ENCODE measurements around the gene KLRD1. TPM values are rescaled to one million over a fixed set of nuclear protein-coding genes. Genes with fewer than 3 reads are reported as not detected.

Gene KLRD1
- total and polyA plus RNA-seq, 2 of the 4 experiments (the other 2 are of a cell fraction) = under 0.01 TPM

GRCh38 chr12:10283027-10283426, 24.6 kb upstream of the KLRD1 start:
- H3K4me1 ChIP-seq (ENCODE audit: control insufficient read depth, insufficient read depth, low read length) = no peaks in the 10 kb centered on the region
- 0% methylated on average over 1 of the region's 4 CpGs; no CpG with 5 or more reads in 1 of the 2 experiments for WGBS, 2 experiments (ENCODE audit: extremely low coverage in 2 of 2, insufficient read length in 1 of 2)
- H3K4me3 ChIP-seq (ENCODE audit: insufficient read depth, low read depth, low read length) = no peak overlapping the region
- no peak overlapping the region for H2BK20ac ChIP-seq (ENCODE audit: low read depth, low read length)
- H3K56ac ChIP-seq (ENCODE audit: extremely low read depth, insufficient read depth, low read length) = no peak overlapping the region
- H3K4ac ChIP-seq (ENCODE audit: low read depth, low read length) = no peak overlapping the region
- no peak overlapping the region for H3K18ac ChIP-seq (ENCODE audit: low read depth, low read length)
- dilution Hi-C loops (cut with HindIII; ENCODE audit: low sequenced_read_pairs, unreplicated experiment) (no loop called here), intact Hi-C loops (cut with micrococcal nuclease) (no loop called here), in situ Hi-C loops (cut with MboI; ENCODE audit: low sequenced_read_pairs) (no loop called here)
- no peak overlapping the region for H4K8ac ChIP-seq (ENCODE audit: low read depth in 2 of 2, low read length in 2 of 2)
- H4K20me1 ChIP-seq (ENCODE audit: insufficient read depth, low read length) = no peaks in the 10 kb centered on the region; the same call in 1 of the 2 replicates
- H3K4me2 ChIP-seq (ENCODE audit: low read depth, low read length) = no peak overlapping the region
- BruUV-seq (replicated peaks) = no TSS peak
- DNase-seq (no peak), ATAC-seq (ENCODE audit: low read depth) (no peak)
- H3K27ac ChIP-seq (ENCODE audit: insufficient read depth, low read length) = no peak overlapping the region
- no peaks in the 10 kb centered on the region for H3K9me3 ChIP-seq (ENCODE audit: control insufficient read depth, insufficient read depth, low read length)
- POLR2A ChIA-PET (ENCODE audit: unreplicated experiment) = no interaction called here
- CTCF ChIA-PET = no interaction called here
- TF ChIP-seq, protein P1, sequence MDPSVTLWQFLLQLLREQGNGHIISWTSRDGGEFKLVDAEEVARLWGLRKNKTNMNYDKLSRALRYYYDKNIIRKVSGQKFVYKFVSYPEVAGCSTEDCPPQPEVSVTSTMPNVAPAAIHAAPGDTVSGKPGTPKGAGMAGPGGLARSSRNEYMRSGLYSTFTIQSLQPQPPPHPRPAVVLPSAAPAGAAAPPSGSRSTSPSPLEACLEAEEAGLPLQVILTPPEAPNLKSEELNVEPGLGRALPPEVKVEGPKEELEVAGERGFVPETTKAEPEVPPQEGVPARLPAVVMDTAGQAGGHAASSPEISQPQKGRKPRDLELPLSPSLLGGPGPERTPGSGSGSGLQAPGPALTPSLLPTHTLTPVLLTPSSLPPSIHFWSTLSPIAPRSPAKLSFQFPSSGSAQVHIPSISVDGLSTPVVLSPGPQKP (IDR thresholded peaks at IDR 0.05; ENCODE audit: borderline replicate concordance, low read depth, low read length) = no peak
- TF ChIP-seq USF2 (IDR thresholded peaks at IDR 0.05; ENCODE audit: low read depth, low read length) (no peak), BHLHE40 (IDR thresholded peaks at IDR 0.05; ENCODE audit: low read depth, low read length) (no peak)
- H3K27me3 ChIP-seq (ENCODE audit: control insufficient read depth, insufficient read depth, low read length) = peaks cover 6% of the 10 kb centered on the region; the same call in 1 of the 2 replicates
- H3K9ac ChIP-seq (ENCODE audit: low read depth, low read length) = no peak overlapping the region
- H2BK120ac ChIP-seq (ENCODE audit: low read depth, low read length) = no peak overlapping the region
- no peak overlapping the region for H4K91ac ChIP-seq (ENCODE audit: insufficient read depth, low read depth, low read length)
- no peak overlapping the region for H2AFZ ChIP-seq (replicated peaks; ENCODE audit: low read length, poor library complexity)
- no peak overlapping the region for H3K14ac ChIP-seq (replicated peaks; ENCODE audit: low read depth, low read length)
- H2BK5ac ChIP-seq (ENCODE audit: low read depth, low read length, poor library complexity, severe bottlenecking) = no peak overlapping the region
- no peak overlapping the region for H2AK5ac ChIP-seq (ENCODE audit: low read depth, low read length)
- no peak overlapping the region for H3K23ac ChIP-seq (ENCODE audit: low read depth, low read length)
- no peaks in the 10 kb centered on the region for H3K36me3 ChIP-seq (ENCODE audit: control insufficient read depth, insufficient read depth, low read length)
- H3K79me1 ChIP-seq (ENCODE audit: low read depth in 1 of 2, low read length in 2 of 2) = no peaks in the 10 kb centered on the region
- H2AK9ac ChIP-seq (replicated peaks; ENCODE audit: low read depth, low read length, poor library complexity) = no peak overlapping the region
- H2BK15ac ChIP-seq (ENCODE audit: low read depth, low read length) = no peak overlapping the region
- no peak overlapping the region for H4K5ac ChIP-seq (ENCODE audit: low read depth, low read length)
- H3K9me1 ChIP-seq (ENCODE audit: insufficient read depth, low read length) = no peaks in the 10 kb centered on the region
